ENCODE data around the gene S100A3. TPM values are rescaled to one million over a fixed set of nuclear protein-coding genes. Genes with fewer than 3 reads are reported as not detected.

Gene S100A3
- total RNA-seq, 1 experiment from 2014 or later = 0.33 TPM

- Mint-ChIP-seq H3K4me1 (peaks cover 25% of the 10 kb centered on the region), H3K4me3 (no peak overlapping the region), H3K27me3 (ENCODE audit: low read depth) (peaks cover 7% of the 10 kb centered on the region), H3K27ac (no peak overlapping the region), H3K36me3 (peaks cover 4% of the 10 kb centered on the region), H3K9me3 (peaks cover 6% of the 10 kb centered on the region)
- ATAC-seq = peak; percentile 69
- TF ChIP-seq, protein P1, sequence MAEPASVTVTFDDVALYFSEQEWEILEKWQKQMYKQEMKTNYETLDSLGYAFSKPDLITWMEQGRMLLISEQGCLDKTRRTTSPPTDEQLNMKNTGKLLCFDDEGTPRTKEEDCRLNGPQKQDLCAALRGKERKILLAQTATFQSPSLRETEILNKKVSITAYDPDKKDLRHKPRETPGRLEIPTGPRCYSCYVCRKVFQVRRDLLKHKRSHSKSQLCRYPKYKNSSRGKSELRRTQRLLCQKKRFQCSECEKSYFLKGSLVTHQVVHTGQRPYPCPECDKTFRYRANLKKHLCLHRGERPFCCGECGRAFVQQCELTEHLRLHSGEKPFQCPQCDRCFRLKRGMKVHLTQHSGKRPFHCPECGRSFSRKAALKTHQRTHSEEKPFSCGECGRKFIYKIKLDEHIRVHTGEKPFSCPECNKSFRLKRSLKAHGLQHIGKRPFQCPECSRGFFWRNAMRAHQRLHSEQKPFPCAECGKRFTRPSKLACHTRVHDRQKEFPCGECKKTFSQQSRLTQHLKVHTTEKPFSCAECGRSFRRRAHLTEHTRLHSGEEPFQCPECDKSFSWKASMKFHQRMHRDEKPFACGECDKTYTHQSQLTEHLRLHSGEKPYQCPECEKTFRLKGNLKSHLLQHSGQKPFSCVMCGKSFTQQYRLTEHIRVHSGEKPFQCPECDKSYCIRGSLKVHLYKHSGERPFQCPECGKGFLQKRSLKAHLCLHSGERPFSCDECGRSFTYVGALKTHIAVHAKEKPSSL (CRISPR knock-in tag; conservative IDR thresholded peaks at IDR 0.05) = no peak
- TF ChIP-seq RORB (CRISPR knock-in tag; IDR thresholded peaks at IDR 0.05) (no peak), E2F1 (CRISPR knock-in tag; IDR thresholded peaks at IDR 0.05) (no peak)
- ChIA-PET CTCF (interaction anchor here (0.9 to 3.6 kb wide), 5 partner anchors 9 to 100 kb away, joined by 3 to 15 read pairs (median 4); partner anchors contain the start of genes S100A13 and S100A6), POLR2A (no interaction called here)
- no peak for DNase-seq (ENCODE audit: low spot score)
Observed at GRCh38 chr1:153527023-153527682, 21.9 kb downstream of the S100A3 start.

- CTCF ChIA-PET = interaction anchor here (0.8 to 3.6 kb wide), 6 partner anchors 15 to 171 kb away, joined by 3 to 15 read pairs (median 10); partner anchors contain the start of gene S100A13
- TF ChIP-seq ATF6 (CRISPR knock-in tag; IDR thresholded peaks at IDR 0.05) (no peak), CTCF (IDR thresholded peaks at IDR 0.05) (no peak), MXD4 (CRISPR knock-in tag; IDR thresholded peaks at IDR 0.05; ENCODE audit: borderline replicate concordance) (no peak), MYBL2 (CRISPR knock-in tag; IDR thresholded peaks at IDR 0.05) (no peak), GABPB1 (CRISPR knock-in tag; IDR thresholded peaks at IDR 0.05) (no peak), MAX (CRISPR knock-in tag; IDR thresholded peaks at IDR 0.05) (no peak), ATF2 (CRISPR knock-in tag; IDR thresholded peaks at IDR 0.05; ENCODE audit: borderline replicate concordance, low read depth) (no peak), GTF2I (CRISPR knock-in tag; conservative IDR thresholded peaks at IDR 0.05) (no peak), CREM (CRISPR knock-in tag; IDR thresholded peaks at IDR 0.05) (no peak), ZMAT4 (CRISPR knock-in tag; IDR thresholded peaks at IDR 0.05) (no peak)
- POLR2A ChIA-PET = interaction anchor here (0.8 kb wide), 1 partner anchor 172 kb away, joined by 3 read pairs; no protein-coding TSS in a partner anchor
- no peak for DNase-seq (ENCODE audit: low spot score)
- Mint-ChIP-seq H3K36me3 (peaks cover 6% of the 10 kb centered on the region), H3K4me3 (no peak overlapping the region), H3K27me3 (ENCODE audit: low read depth) (peaks cover 10% of the 10 kb centered on the region), H3K27ac (no peak overlapping the region), H3K9me3 (peaks cover 8% of the 10 kb centered on the region), H3K4me1 (peaks cover 25% of the 10 kb centered on the region)
- no peak for ATAC-seq
Observed at GRCh38 chr1:153526132-153526543, 22.9 kb downstream of the S100A3 start.
